OCI-LY3 (cell line): ENCODE data around the gene NR2E1.

ENCODE experiments used
- EZH2phosphoT487 ChIP-seq: fragments of 200-600 bp; shearing (Covaris generic); IDR thresholded peaks from 2 replicates; pipeline ENCODE4 v1.6.1; 2018; ENCODE audit warnings: antibody characterized with exemption, mixed run types, low read depth
- TF ChIP-seq, protein P1 (sequence below): fragments of 200-600, 300-600 bp; sonication (generic); IDR thresholded peaks from 2 replicates; pipeline ENCODE4 v1.5.1; 2014; ENCODE audit warnings: antibody characterized with exemption, low read length, low read depth

DNA sequence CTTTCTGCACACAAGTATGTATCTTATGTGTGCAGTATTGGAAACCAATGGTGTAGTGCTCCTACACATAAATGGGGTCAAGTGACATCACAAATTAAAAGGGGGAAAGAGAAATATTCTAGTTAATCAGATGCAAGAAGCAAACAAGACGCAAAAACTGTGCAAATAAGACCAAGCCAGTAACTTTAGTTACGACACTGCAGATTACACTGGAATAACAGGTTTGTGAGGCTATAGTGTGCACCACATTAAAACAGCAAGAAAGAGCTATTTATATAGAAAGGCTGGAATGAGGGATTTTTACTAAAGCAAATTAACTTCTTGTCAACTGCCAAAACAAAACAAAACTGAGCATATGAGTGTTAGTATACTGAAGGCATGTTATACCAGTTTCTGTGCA, 45.8 kb downstream of the NR2E1 start:
- TF ChIP-seq, protein P1, sequence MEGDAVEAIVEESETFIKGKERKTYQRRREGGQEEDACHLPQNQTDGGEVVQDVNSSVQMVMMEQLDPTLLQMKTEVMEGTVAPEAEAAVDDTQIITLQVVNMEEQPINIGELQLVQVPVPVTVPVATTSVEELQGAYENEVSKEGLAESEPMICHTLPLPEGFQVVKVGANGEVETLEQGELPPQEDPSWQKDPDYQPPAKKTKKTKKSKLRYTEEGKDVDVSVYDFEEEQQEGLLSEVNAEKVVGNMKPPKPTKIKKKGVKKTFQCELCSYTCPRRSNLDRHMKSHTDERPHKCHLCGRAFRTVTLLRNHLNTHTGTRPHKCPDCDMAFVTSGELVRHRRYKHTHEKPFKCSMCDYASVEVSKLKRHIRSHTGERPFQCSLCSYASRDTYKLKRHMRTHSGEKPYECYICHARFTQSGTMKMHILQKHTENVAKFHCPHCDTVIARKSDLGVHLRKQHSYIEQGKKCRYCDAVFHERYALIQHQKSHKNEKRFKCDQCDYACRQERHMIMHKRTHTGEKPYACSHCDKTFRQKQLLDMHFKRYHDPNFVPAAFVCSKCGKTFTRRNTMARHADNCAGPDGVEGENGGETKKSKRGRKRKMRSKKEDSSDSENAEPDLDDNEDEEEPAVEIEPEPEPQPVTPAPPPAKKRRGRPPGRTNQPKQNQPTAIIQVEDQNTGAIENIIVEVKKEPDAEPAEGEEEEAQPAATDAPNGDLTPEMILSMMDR = no peak
- no peak for TF ChIP-seq EZH2phosphoT487
